GM04504 (cell line): ENCODE results near the gene AS3MT.
"Not testable (repeated sequence)": the region's sequence is repeated elsewhere in the genome, so short reads cannot be mapped to it uniquely, and the experiment has no call there.

ENCODE experiments used
- DNase-seq: peaks from one replicate; pipeline ENCODE4 v3.0.0-alpha.2; 2012; ENCODE audit warnings: low read depth

Gene AS3MT

GRCh38 chr10:102919246-102919959 is 50.1 kb downstream of the AS3MT start:
- no peak for DNase-seq

- no peak for DNase-seq
Measured at GRCh38 chr10:102919992-102920739, 50.9 kb downstream of the AS3MT start.

GRCh38 chr10:102923601-102924000 is 54.3 kb downstream of the AS3MT start:
- no peak for DNase-seq

- DNase-seq = no peak
Measured at GRCh38 chr10:102926842-102927241, 57.6 kb downstream of the AS3MT start.

GRCh38 chr10:102927311-102928010 is 58.2 kb downstream of the AS3MT start:
- DNase-seq = no peak

GRCh38 chr10:102928442-102928841 is 59.2 kb downstream of the AS3MT start:
- DNase-seq = not testable (repeated sequence)

GRCh38 chr10:102930720-102931119 is 61.5 kb downstream of the AS3MT start:
- DNase-seq = no peak

- no peak for DNase-seq
Measured at GRCh38 chr10:102931643-102932042, 62.4 kb downstream of the AS3MT start.

- no peak for DNase-seq
Measured at GRCh38 chr10:102935505-102935904, 66.2 kb downstream of the AS3MT start.

GRCh38 chr10:102935939-102936605 is 66.8 kb downstream of the AS3MT start:
- DNase-seq = no peak

- DNase-seq = no peak
Measured at GRCh38 chr10:102941401-102941800, 72.1 kb downstream of the AS3MT start.

- no peak for DNase-seq
Measured at GRCh38 chr10:102945449-102945848, 76.2 kb downstream of the AS3MT start.

- DNase-seq = no peak
Measured at GRCh38 chr10:102945962-102946361, 76.7 kb downstream of the AS3MT start.

GRCh38 chr10:102946992-102947391 is 77.7 kb downstream of the AS3MT start:
- no peak for DNase-seq

GRCh38 chr10:102948176-102948575 is 78.9 kb downstream of the AS3MT start:
- DNase-seq = no peak

- DNase-seq = no peak
Measured at GRCh38 chr10:102948786-102949185, 79.5 kb downstream of the AS3MT start.

GRCh38 chr10:102949916-102950315 is 80.6 kb downstream of the AS3MT start:
- DNase-seq = no peak

GRCh38 chr10:102951316-102951715 is 82.0 kb downstream of the AS3MT start:
- no peak for DNase-seq
